ACC112 (cell line): ENCODE data around the gene KCNIP2.
A peak's percentile ranks its signal among the peaks of the same experiment; 100 is the strongest.

Source experiments
- H2AFZ ChIP-seq: fragments of 200-600 bp; sonication (generic); one replicate; pipeline ENCODE4 v1.6.0; 2017; ENCODE audit warnings: antibody characterized with exemption, low read length; ENCODE audit not compliant: unreplicated experiment
- H3K27ac ChIP-seq: fragments of 200-600 bp; sonication (generic); 2 replicates; pipeline ENCODE4 v1.5.1; 2014; ENCODE audit warnings: low read depth, mild to moderate bottlenecking, antibody characterized with exemption, low read length, moderate library complexity
- H3K27me3 ChIP-seq: fragments of 200-600 bp; sonication (generic); 2 replicates; pipeline ENCODE4 v1.6.1; 2014; ENCODE audit warnings: mild to moderate bottlenecking, antibody characterized with exemption, low read length, moderate library complexity, mixed read lengths; ENCODE audit not compliant: insufficient read depth
- H3K36me3 ChIP-seq: fragments of 200-600 bp; sonication (generic); 2 replicates; pipeline ENCODE4 v1.6.1; 2016; ENCODE audit warnings: mild to moderate bottlenecking, antibody characterized with exemption, low read length, moderate library complexity, mixed read lengths; ENCODE audit not compliant: insufficient read depth
- H3K4me1 ChIP-seq: fragments of 200-600 bp; sonication (generic); one replicate; pipeline ENCODE4 v1.6.1; 2016; ENCODE audit warnings: low read length, mixed read lengths; ENCODE audit not compliant: insufficient read depth, unreplicated experiment, control insufficient read depth
- H3K4me3 ChIP-seq: fragments of 200-600 bp; sonication (generic); 2 replicates; pipeline ENCODE4 v1.5.1; 2014; ENCODE audit warnings: mild to moderate bottlenecking, low read depth, low read length
- H3K79me2 ChIP-seq: fragments of 200-600 bp; sonication (generic); one replicate; pipeline ENCODE4 v1.6.0; 2016; ENCODE audit warnings: low read length; ENCODE audit not compliant: control insufficient read depth, unreplicated experiment, insufficient read depth

Gene KCNIP2

DNA sequence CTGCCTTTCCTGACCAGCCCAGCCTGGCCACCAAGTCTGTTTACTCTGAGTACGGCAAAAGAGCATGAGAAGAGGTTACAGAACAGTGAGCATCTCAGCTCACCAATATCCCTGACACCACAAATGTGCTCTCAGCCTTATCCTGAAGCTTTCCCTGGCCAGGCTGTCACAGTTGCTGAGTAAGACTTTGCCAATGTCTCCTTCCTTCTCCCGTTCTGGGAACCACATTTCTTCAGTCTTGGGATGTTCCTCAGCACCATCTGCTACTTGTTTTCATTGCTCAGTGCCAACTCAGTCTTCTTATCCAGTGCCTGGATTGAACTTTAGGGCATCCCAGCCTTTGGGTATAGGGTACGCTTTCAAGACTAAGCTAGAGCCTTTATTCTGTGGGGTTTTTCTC lies 7.1 kb upstream of the KCNIP2 start:
- Histone ChIP-seq H2AFZ (no peak overlapping the region), H3K27me3 (no peaks in the 10 kb centered on the region), H3K79me2 (no peaks in the 10 kb centered on the region), H3K36me3 (no peaks in the 10 kb centered on the region), H3K4me3 (no peak overlapping the region), H3K27ac (no peak overlapping the region), H3K4me1 (no peaks in the 10 kb centered on the region)

DNA sequence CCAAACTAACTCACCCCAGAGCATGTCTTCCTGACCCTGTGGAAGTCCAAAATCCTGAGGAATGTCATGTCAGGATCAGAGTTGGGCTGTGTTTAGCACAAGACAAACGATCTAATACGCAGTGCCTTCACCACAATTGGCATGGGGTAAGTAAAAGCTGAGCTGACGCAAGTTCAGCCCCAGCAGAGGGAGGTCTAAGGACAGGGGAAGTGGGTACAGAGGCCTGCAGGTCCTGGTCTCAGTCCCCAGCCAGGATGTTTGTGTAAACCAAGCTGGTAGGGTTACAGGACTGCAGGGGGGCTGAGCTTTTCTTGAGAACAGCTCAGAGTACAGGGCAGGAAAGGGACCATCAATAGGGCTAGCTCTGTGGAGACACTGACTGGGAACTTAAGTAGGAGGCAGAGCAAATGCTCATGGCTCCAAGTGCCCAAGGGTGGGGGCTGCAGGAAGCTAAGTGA lies 5.3 kb upstream of the KCNIP2 start:
- H3K4me1 ChIP-seq, result no peaks in the 10 kb centered on the region
- no peak overlapping the region for H3K27ac ChIP-seq
- no peak overlapping the region for H3K4me3 ChIP-seq
- no peaks in the 10 kb centered on the region for H3K36me3 ChIP-seq
- no peaks in the 10 kb centered on the region for H3K79me2 ChIP-seq
- H3K27me3 ChIP-seq, result no peaks in the 10 kb centered on the region
- no peak overlapping the region for H2AFZ ChIP-seq

DNA sequence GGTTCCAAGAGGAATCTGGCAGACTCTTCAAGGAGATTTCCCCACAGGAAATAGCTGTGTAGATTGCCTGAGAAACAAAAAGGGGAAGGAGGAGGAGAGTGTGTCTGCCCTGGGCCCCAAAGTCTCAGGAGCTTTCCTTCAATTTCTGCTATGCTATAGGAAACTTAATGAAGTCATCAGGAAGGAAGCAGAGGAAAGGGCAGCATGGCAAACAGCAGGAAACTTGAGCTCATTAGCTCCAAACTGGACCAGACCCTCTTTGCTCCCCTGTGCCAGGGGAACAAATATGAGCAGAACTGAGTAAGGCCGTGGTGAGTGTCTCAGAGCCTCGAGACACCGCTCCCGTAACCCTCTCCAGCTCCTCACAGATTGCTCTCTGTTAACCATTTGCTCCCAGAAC lies 4.8 kb upstream of the KCNIP2 start:
- H3K79me2 ChIP-seq, result no peaks in the 10 kb centered on the region
- no peaks in the 10 kb centered on the region for H3K4me1 ChIP-seq
- no peaks in the 10 kb centered on the region for H3K27me3 ChIP-seq
- H3K27ac ChIP-seq, result no peak overlapping the region
- H3K4me3 ChIP-seq, result no peak overlapping the region
- no peaks in the 10 kb centered on the region for H3K36me3 ChIP-seq
- H2AFZ ChIP-seq, result no peak overlapping the region

DNA sequence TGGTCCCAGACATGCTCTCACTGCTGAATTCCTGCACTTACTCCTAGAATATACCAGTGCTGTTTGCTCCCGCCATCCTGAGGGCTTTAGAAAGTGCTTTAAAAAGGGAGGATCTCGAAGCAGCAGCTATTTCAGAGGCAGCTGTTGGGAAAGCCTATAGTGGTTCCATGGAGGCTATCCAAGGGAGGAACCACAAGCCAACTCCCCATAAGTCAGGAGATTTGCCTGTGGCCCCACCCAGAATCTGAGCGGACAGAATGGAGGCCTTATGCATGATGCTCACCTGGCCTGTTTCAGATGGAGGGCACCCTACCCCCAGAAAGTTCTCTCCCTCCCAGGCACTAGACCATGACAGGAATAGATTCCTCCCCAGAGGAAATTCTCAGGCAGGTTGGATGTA lies 2.3 kb upstream of the KCNIP2 start:
- Histone ChIP-seq H3K79me2 (no peaks in the 10 kb centered on the region), H2AFZ (no peak overlapping the region), H3K4me1 (no peaks in the 10 kb centered on the region), H3K36me3 (no peaks in the 10 kb centered on the region), H3K27ac (no peak overlapping the region), H3K27me3 (0 out of 2 replicates have a peak, but pooled peaks cover 4% of the 10 kb centered on the region), H3K4me3 (no peak overlapping the region)

DNA sequence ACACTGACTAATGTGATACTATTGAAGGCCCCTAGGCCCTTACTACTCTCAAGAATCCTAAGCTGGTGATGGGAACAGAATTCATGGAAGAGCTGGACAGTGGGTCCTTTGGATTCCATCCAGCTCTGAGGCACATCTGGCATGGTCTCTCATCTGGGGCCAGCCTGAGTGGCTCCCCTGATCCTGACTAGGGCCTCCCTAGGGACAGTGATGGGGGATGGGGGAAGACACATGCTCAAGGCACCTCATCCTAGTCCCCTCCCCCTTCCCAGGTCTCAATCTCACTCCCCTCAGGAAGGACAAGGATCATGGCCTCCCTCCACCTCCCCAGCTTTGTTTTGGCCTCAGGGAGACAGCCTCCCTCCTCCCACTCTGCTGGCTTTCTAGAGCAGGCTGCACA lies 1.8 kb downstream of the KCNIP2 start:
- Histone ChIP-seq H3K36me3 (no peaks in the 10 kb centered on the region), H3K79me2 (no peaks in the 10 kb centered on the region), H3K27me3 (0 out of 2 replicates have a peak, but pooled peaks cover 4% of the 10 kb centered on the region), H3K4me3 (no peak overlapping the region), H2AFZ (no peak overlapping the region), H3K4me1 (peaks cover 4% of the 10 kb centered on the region), H3K27ac (no peak overlapping the region)

DNA sequence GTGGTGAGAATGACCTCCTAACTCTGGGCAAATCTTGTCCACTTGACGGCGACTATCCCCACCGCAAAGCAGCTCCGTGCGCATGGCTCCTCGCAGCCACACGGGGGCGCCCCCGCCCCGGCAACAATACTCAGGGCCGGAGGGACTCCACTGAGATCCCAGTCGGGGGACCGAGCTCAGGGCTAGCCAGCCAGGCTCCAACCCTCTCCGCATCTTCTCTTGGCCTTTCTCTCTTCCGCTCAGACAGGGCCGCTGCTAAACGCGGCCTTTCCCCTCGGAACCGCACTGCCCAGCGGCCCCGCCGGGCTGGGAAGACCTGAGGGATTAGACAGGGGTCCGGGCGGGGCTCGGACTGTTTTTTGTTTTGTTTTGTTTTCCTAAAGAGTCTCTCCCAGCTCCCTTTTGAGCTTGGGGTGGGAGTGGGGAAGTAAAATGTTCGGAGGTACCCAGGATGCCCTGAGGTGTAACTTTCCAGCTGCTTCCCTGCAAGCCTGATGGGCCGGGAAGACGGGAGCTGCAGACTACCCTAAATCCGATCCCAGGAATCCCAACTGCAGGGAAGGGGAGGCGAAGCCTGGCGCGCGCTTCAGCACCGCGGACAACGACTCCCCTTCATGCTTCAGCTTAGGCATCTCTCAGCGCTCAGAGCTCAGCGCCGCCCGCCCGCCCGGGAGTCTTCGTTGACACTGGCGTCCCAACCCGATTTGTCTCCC lies 2.7 kb downstream of the KCNIP2 start:
- peaks cover 4% of the 10 kb centered on the region for H3K4me1 ChIP-seq
- H3K36me3 ChIP-seq, result no peaks in the 10 kb centered on the region
- H2AFZ ChIP-seq, result no peak overlapping the region
- H3K27me3 ChIP-seq, result 0 out of 2 replicates have a peak, but pooled peaks cover 4% of the 10 kb centered on the region
- H3K79me2 ChIP-seq, result no peaks in the 10 kb centered on the region
- no peak overlapping the region for H3K27ac ChIP-seq
- peak overlapping the region; percentile 76 for H3K4me3 ChIP-seq

DNA sequence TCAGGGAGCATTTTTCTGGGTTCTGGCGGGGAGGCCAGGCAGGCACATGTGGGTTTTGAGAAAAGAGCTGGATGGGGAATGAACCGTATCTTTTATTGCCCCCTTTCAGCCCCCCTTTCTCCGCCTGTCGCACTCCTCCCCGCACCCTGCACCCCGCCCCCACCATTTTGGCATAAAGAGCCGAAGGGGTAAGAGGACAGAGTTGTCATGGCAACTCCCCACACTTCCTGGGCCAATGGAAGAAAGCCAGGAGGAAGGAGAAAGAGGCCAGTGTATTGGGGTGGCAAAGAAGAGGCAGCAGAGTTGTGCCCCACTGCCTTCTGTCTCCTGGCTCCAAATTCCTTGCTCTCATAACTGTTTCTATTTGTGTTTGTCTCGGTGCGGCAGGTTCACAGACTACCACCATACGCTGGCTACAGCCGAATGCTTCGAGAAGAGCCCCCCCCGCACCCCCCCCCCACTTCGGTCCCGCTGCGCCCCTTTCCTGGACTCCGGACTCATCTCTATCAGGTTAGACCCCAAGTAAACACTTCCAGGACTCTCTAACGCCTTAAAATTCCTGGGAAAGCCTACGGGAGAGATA lies 3.4 kb downstream of the KCNIP2 start:
- H3K27ac ChIP-seq, result no peak overlapping the region
- peak overlapping the region; percentile 76 for H3K4me3 ChIP-seq
- H3K4me1 ChIP-seq, result peaks cover 4% of the 10 kb centered on the region
- 0 out of 2 replicates have a peak, but pooled peaks cover 4% of the 10 kb centered on the region for H3K27me3 ChIP-seq
- H3K36me3 ChIP-seq, result no peaks in the 10 kb centered on the region
- no peak overlapping the region for H2AFZ ChIP-seq
- H3K79me2 ChIP-seq, result no peaks in the 10 kb centered on the region

DNA sequence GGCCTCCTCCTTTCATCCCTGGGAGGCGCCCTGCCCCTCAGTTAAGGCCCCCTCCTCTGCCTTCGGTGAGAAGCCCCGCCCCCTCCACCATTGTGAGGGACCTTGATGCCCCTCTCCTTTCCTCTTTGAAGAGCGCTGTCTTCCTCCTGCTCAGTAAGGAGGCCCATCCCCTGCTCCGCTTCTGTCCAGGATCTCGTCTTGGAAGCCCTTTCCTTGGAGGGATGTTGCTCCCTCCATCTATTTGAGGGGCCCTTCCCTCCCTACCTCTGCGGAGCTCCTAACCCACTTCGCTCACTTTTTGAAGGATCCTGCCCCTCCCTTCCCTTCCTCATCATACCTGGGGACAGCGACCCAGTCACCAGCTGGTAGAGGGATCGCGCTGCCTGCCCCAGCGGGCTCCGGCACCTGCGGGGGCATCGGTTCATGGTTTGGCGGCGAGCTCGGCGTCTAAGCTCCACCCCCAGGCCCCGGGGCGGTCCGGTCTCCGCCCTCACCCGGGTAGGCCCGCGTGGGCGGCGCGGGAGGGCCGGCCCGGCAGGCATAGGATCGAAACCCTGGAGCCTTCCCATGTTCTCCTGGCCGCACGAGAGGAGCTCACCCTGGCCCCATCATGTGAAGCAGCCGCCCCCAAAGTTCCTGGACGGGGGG lies 4.1 kb downstream of the KCNIP2 start:
- Histone ChIP-seq H3K27me3 (0 out of 2 replicates have a peak, but pooled peaks cover 4% of the 10 kb centered on the region), H3K27ac (no peak overlapping the region), H2AFZ (no peak overlapping the region), H3K4me1 (peaks cover 4% of the 10 kb centered on the region), H3K4me3 (peak overlapping the region; percentile 76), H3K79me2 (no peaks in the 10 kb centered on the region), H3K36me3 (no peaks in the 10 kb centered on the region)

DNA sequence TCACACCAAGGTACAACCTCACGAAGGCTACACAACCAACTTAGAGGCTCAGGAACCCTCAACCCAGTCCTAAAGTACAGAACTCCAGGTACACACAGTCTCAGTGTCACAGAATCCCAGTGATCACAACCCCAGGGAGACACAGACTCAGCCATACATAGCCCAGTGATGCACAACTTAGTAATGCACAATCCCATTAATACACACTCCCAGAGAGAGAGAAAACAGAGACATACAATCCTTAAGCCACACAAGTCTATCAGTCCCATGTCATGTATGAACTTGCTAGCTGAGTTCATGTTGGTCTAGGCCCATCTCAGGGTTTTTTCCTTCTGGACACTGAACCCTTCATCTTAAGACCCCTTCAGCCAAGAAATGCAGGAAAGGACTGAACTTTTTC lies 4.6 kb downstream of the KCNIP2 start:
- no peak overlapping the region for H2AFZ ChIP-seq
- H3K27ac ChIP-seq, result no peak overlapping the region
- H3K79me2 ChIP-seq, result no peaks in the 10 kb centered on the region
- H3K27me3 ChIP-seq, result 0 out of 2 replicates have a peak, but pooled peaks cover 4% of the 10 kb centered on the region
- no peaks in the 10 kb centered on the region for H3K36me3 ChIP-seq
- H3K4me1 ChIP-seq, result peaks cover 4% of the 10 kb centered on the region
- H3K4me3 ChIP-seq, result no peak overlapping the region

DNA sequence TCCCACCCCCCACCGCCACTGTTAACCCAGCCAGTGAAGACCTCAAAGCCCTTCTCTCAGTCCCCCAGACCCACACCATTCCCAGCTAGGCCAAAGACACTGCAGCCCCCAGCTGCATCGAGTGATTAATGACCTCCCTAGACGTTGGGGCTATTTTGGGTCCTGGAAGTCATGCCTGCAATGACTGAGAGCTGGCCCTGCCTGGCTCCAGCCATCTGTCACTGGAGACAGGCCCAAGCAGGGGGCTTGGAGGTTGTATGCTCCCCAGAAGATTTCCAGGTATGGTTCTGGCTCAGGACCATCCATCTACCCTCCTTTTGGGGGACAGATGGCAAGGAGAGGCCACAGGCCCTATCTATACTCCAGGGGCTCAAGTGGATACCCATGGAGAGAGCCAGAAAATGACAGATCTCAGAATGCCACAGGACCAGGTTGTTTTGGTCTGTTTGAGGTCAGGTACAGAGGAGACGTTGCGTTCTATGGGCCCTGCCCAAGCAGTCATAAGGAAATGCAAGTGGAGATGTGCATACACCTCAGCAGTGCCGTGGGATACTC lies 5.1 kb downstream of the KCNIP2 start:
- H3K27me3 ChIP-seq, result 0 out of 2 replicates have a peak, but pooled peaks cover 4% of the 10 kb centered on the region
- H3K36me3 ChIP-seq, result no peaks in the 10 kb centered on the region
- H3K79me2 ChIP-seq, result no peaks in the 10 kb centered on the region
- H2AFZ ChIP-seq, result no peak overlapping the region
- H3K4me3 ChIP-seq, result no peak overlapping the region
- no peak overlapping the region for H3K27ac ChIP-seq
- peaks cover 4% of the 10 kb centered on the region for H3K4me1 ChIP-seq
